HCT116 (cell line): ENCODE measurements around the gene PRIMA1. TPM values are rescaled to one million over a fixed set of nuclear protein-coding genes. Genes with fewer than 3 reads are reported as not detected.

Source experiments
- ATAC-seq: fragments of 200-7000 bp; cut with Tn5 transposase; 2 replicates; pipeline ENCODE4 v1.9.1; 2020; ENCODE audit warnings: mild to moderate bottlenecking, moderate library complexity
- BruUV-seq: library from RNA; stranded (reverse); fragments of 400-500 nt; replicated peaks from 2 replicates; lab custom pipeline; 2021; lab: Mats Ljungman, UMichigan
- CTCF ChIA-PET: fragments of 300-600 bp; sonication (Branson Sonifier 250); formaldehyde crosslinking; loops from one replicate; lab custom pipeline; 2021; ENCODE audit warnings: antibody characterized with exemption; lab: Charles Lee
- POLR2A ChIA-PET: fragments of 300-600, 350-600 bp; sonication (Branson Sonifier 250); formaldehyde crosslinking; loops from one replicate; lab custom pipeline; 2021; ENCODE audit warnings: antibody characterized with exemption; lab: Charles Lee
- RAD21 ChIA-PET, 2 experiments: fragments of 300-600 bp; sonication (Branson Sonifier 250); formaldehyde crosslinking; loops; one replicate each; lab custom pipeline; 2023; ENCODE audit warnings: low total read pairs in 2 of 2; ENCODE audit not compliant: uncharacterized antibody in 2 of 2, unreplicated experiment in 2 of 2, low non-redundant PET in 1 of 2; lab: Charles Lee
- DNase-seq: peaks from one replicate; pipeline ENCODE4 v3.0.0-alpha.2; 2010; ENCODE audit warnings: low read depth, low spot score
- H2AFZ ChIP-seq: fragments of 200-600 bp; shearing (Covaris generic), sonication (generic); 2 replicates; pipeline ENCODE4 v1.6.1; 2017; ENCODE audit warnings: low read depth, mixed run types, mixed read lengths, antibody characterized with exemption, low read length; ENCODE audit not compliant: poor library complexity, severe bottlenecking
- H3K27ac ChIP-seq: 2 replicates; pipeline ENCODE4 v1.5.1; 2012; ENCODE audit warnings: low read depth, low read length
- H3K27me3 ChIP-seq: fragments of 200-600 bp; sonication (generic); 2 replicates; pipeline ENCODE4 v1.6.1; 2016; ENCODE audit warnings: mixed run types, low read length, mixed read lengths; ENCODE audit not compliant: insufficient read depth
- H3K36me3 ChIP-seq, 2 experiments: fragments of 200-500 bp in 1 of 2; fragments of 200-600 bp in 1 of 2; sonication (Bioruptor generic) in 1 of 2; sonication (generic) in 1 of 2; 2 replicates each; pipeline versions ENCODE4 v1.5.1 to v1.6.1; 2014 to 2016; ENCODE audit warnings: low read length in 2 of 2, inconsistent platforms in 1 of 2, mixed read lengths in 1 of 2, mixed run types in 1 of 2; ENCODE audit not compliant: insufficient read depth in 2 of 2, control insufficient read depth in 1 of 2
- H3K4me1 ChIP-seq, 2 experiments: fragments of 200-600 bp in 1 of 2; sonication (generic) in 1 of 2; 2 replicates each; pipeline versions ENCODE4 v1.5.1 to v1.6.1; 2012 to 2017; ENCODE audit warnings: low read length in 2 of 2, inconsistent platforms in 1 of 2, mild to moderate bottlenecking in 1 of 2, mixed read lengths in 1 of 2, mixed run types in 1 of 2, moderate library complexity in 1 of 2; ENCODE audit not compliant: insufficient read depth in 2 of 2, control insufficient read depth in 1 of 2
- H3K4me2 ChIP-seq: fragments of 200-600 bp; sonication (generic); 2 replicates; pipeline ENCODE4 v1.6.1; 2017; ENCODE audit warnings: mixed run types, low read length, mixed read lengths
- H3K4me3 ChIP-seq, 2 experiments: fragments of 200-600 bp in 1 of 2; sonication (generic) in 1 of 2; replicated peaks in 1 of 2; 2 replicates each; pipeline ENCODE4 v1.5.1; 2011 to 2016; ENCODE audit warnings: low read length in 2 of 2, control low read depth in 1 of 2, low read depth in 1 of 2, mild to moderate bottlenecking in 1 of 2, mixed read lengths in 1 of 2, mixed run types in 1 of 2
- H3K79me2 ChIP-seq: fragments of 200-600 bp; sonication (generic); 2 replicates; pipeline ENCODE4 v1.6.1; 2017; ENCODE audit warnings: mild to moderate bottlenecking, mixed run types, low read length, moderate library complexity, mixed read lengths; ENCODE audit not compliant: insufficient read depth
- H3K9ac ChIP-seq: fragments of 200-600 bp; sonication (generic); 2 replicates; pipeline ENCODE4 v1.6.1; 2016; ENCODE audit warnings: low read length, mixed read lengths
- H3K9me2 ChIP-seq: fragments of 200-600 bp; sonication (generic), shearing (Covaris generic); 2 replicates; pipeline ENCODE4 v1.6.1; 2017; ENCODE audit warnings: mixed run types, mild to moderate bottlenecking, moderate library complexity; ENCODE audit not compliant: insufficient read depth
- H3K9me3 ChIP-seq, 2 experiments: fragments of 200-500 bp in 1 of 2; fragments of 200-600 bp in 1 of 2; sonication (Bioruptor generic) in 1 of 2; sonication (generic) in 1 of 2; 2 replicates each; pipeline ENCODE4 v1.6.1; 2014 to 2017; ENCODE audit warnings: low read length in 2 of 2, mixed read lengths in 2 of 2, inconsistent platforms in 1 of 2, low read depth in 1 of 2, mild to moderate bottlenecking in 1 of 2, mixed run types in 1 of 2, moderate library complexity in 1 of 2; ENCODE audit not compliant: control insufficient read depth in 1 of 2, insufficient read depth in 1 of 2
- H4K20me1 ChIP-seq: fragments of 200-600 bp; sonication (generic), shearing (Covaris generic); 2 replicates; pipeline ENCODE4 v1.6.1; 2017; ENCODE audit warnings: mixed run types, mild to moderate bottlenecking, moderate library complexity; ENCODE audit not compliant: insufficient read depth
- CTCF ChIP-seq, 3 experiments: fragments of 200-600 bp in 1 of 3; sonication (generic) in 1 of 3; IDR thresholded peaks in 2 of 3; conservative IDR thresholded peaks in 1 of 3; 2 replicates each; pipeline ENCODE4 v1.5.1; 2012 to 2017; ENCODE audit warnings: low read depth in 2 of 3, low read length in 2 of 3, antibody characterized with exemption in 1 of 3, borderline replicate concordance in 1 of 3, control low read depth in 1 of 3, mild to moderate bottlenecking in 1 of 3, mixed read lengths in 1 of 3, mixed run types in 1 of 3, moderate library complexity in 1 of 3; ENCODE audit not compliant: insufficient read depth in 1 of 3
- EGR1 ChIP-seq: IDR thresholded peaks from 2 replicates; pipeline ENCODE4 v1.6.1; 2012; ENCODE audit warnings: low read depth
- ELF1 ChIP-seq: IDR thresholded peaks from 2 replicates; pipeline ENCODE4 v1.6.1; 2012; ENCODE audit warnings: low read depth, borderline replicate concordance
- EZH2phosphoT487 ChIP-seq: fragments of 200-600 bp; IDR thresholded peaks from 2 replicates; pipeline ENCODE4 v1.6.1; 2018; ENCODE audit warnings: antibody characterized with exemption, borderline replicate concordance
- FOSL1 ChIP-seq: IDR thresholded peaks from 2 replicates; pipeline ENCODE4 v1.6.1; 2012; ENCODE audit warnings: low read depth
- JUND ChIP-seq: IDR thresholded peaks from 2 replicates; pipeline ENCODE4 v1.6.1; 2012
- REST ChIP-seq: IDR thresholded peaks from 2 replicates; pipeline ENCODE4 v1.6.1; 2012; ENCODE audit warnings: low read depth
- YY1 ChIP-seq: IDR thresholded peaks from 2 replicates; pipeline ENCODE4 v1.6.1; 2011; ENCODE audit warnings: low read length, low read depth, moderate library complexity, mild to moderate bottlenecking; ENCODE audit not compliant: insufficient replicate concordance; ENCODE audit errors: extremely low read depth
- ZNF274 ChIP-seq: fragments of 200-500 bp; sonication (Bioruptor generic); IDR thresholded peaks from 2 replicates; pipeline ENCODE4 v1.6.1; 2014; ENCODE audit warnings: mild to moderate bottlenecking, low read depth, low read length, inconsistent platforms
- intact Hi-C: fragments of 100-400 bp; cut with micrococcal nuclease; formaldehyde crosslinking; loops from 2 replicates; pipeline ENCODE4 v1.10.0; 2022
- total RNA-seq: library from RNA; stranded (reverse); gene quantifications from one replicate; pipeline ENCODE4 v1.2.1, GENCODE V29; 2021; ENCODE audit not compliant: unreplicated experiment

Gene PRIMA1
- total RNA-seq, 1 experiment from 2014 or later: 1.5 TPM

GRCh38 chr14:93735206-93735605 lies 53.1 kb downstream of the PRIMA1 start:
- TF ChIP-seq EZH2phosphoT487 (no peak), ZNF274 (no peak), CTCF (IDR thresholded peaks at IDR 0.05 in 2 of 3, conservative IDR thresholded peaks at IDR 0.05 in 1 of 3; ENCODE audit: borderline replicate concordance in 1 of 3, insufficient read depth in 1 of 3, low read depth in 2 of 3, low read length in 2 of 3) (no peak), YY1 (no peak), FOSL1 (no peak), REST (no peak), JUND (no peak), EGR1 (no peak), ELF1 (no peak)
- no peaks in the 10 kb centered on the region for H3K9me2 ChIP-seq
- no peak overlapping the region for H3K4me3 ChIP-seq
- no peaks in the 10 kb centered on the region for H3K36me3 ChIP-seq
- H2AFZ ChIP-seq: no peak overlapping the region
- RAD21 ChIA-PET: no interaction called here
- ATAC-seq (no peak), DNase-seq (no peak)
- peaks cover 1 to 26% of the 10 kb centered on the region in 2 experiments; a peak in 3 of 4 replicates for H3K4me1 ChIP-seq
- intact Hi-C loops: no loop called here
- H4K20me1 ChIP-seq: no peaks in the 10 kb centered on the region
- POLR2A ChIA-PET: no interaction called here
- CTCF ChIA-PET: no interaction called here
- no peak overlapping the region for H3K27ac ChIP-seq
- BruUV-seq: no TSS peak
- H3K27me3 ChIP-seq: no peaks in the 10 kb centered on the region
- no peak overlapping the region for H3K9ac ChIP-seq
- no peak overlapping the region for H3K4me2 ChIP-seq
- H3K9me3 ChIP-seq: no peaks in the 10 kb centered on the region
- no peaks in the 10 kb centered on the region for H3K79me2 ChIP-seq
